Tibial artery (tissue), 4 donors: ENCODE measurements around the gene SLMAP.

ENCODE experiments used
- DNase-seq, 2 donors: peaks; one replicate each; pipeline ENCODE4 v3.0.0-alpha.2; 2019
- H3K27ac ChIP-seq, 2 donors: fragments of 200-600 bp; sonication (generic) in 1 of 2; 1 replicate in 1 of 2; 2 replicates in 1 of 2; pipeline ENCODE4 v1.5.1; 2018 to 2019; ENCODE audit warnings: mild to moderate bottlenecking in 1 of 2
- H3K27me3 ChIP-seq, 2 donors: fragments of 200-600 bp; sonication (generic) in 1 of 2; one replicate each; pipeline versions ENCODE4 v1.5.1 to v1.6.0; 2016 to 2019
- H3K36me3 ChIP-seq, 3 donors: fragments of 200-600 bp; sonication (generic) in 2 of 3; one replicate each; pipeline ENCODE4 v1.5.1; 2016 to 2019; ENCODE audit warnings: mild to moderate bottlenecking in 2 of 3
- H3K4me1 ChIP-seq, 4 donors: fragments of 200-600 bp; sonication (generic) in 2 of 4; 1 replicate in 3 of 4; 2 replicates in 1 of 4; pipeline ENCODE4 v1.5.1; 2016 to 2019
- H3K4me3 ChIP-seq, 2 donors: fragments of 200-600 bp; sonication (generic) in 1 of 2; 1 replicate in 1 of 2; 2 replicates in 1 of 2; pipeline ENCODE4 v1.5.1; 2018 to 2019; ENCODE audit warnings: mild to moderate bottlenecking in 2 of 2
- H3K9me3 ChIP-seq, 3 donors: fragments of 200-600 bp; sonication (generic) in 1 of 3; one replicate each; pipeline ENCODE4 v1.5.1; 2016 to 2019
- intact Hi-C: fragments of 100-400 bp; cut with DNase I; formaldehyde crosslinking; loops from one replicate; pipeline ENCODE4 v1.15.0; 2023; ENCODE audit warnings: low total_unique reads
- TF ChIP-seq, protein P1 (sequence below), 2 experiments: fragments of 200-600 bp in 1 of 2; fragments of 450-650 bp in 1 of 2; IDR thresholded peaks; one replicate each; pipeline ENCODE4 v1.5.1; 2017 to 2019; ENCODE audit warnings: antibody characterized with exemption in 2 of 2, mild to moderate bottlenecking in 1 of 2, moderate library complexity in 1 of 2

Gene SLMAP

DNA sequence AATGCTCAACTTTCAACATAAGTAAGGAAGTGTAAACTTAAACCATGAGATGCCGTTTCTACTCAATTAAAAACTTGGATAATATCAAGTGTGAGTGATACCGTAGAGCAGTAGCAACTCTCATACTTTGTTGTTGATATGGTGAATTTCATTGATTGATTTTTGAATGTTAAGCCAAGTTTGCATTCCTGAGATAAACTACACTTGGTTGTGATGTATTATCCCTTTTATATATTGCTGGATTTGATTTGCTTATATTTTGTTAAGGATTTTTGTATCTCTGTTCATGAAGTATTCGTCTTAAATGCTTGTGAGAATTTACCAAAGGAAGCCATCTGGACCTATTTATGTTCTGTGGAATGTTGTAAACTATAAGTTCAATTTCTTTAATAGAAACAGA lies 21.7 kb downstream of the SLMAP start:
- no peaks in the 10 kb centered on the region for H3K36me3 ChIP-seq
- H3K9me3 ChIP-seq, result no peaks in the 10 kb centered on the region
- intact Hi-C loops, result no loop called here
- H3K27ac ChIP-seq, result no peak overlapping the region
- TF ChIP-seq, protein P1, sequence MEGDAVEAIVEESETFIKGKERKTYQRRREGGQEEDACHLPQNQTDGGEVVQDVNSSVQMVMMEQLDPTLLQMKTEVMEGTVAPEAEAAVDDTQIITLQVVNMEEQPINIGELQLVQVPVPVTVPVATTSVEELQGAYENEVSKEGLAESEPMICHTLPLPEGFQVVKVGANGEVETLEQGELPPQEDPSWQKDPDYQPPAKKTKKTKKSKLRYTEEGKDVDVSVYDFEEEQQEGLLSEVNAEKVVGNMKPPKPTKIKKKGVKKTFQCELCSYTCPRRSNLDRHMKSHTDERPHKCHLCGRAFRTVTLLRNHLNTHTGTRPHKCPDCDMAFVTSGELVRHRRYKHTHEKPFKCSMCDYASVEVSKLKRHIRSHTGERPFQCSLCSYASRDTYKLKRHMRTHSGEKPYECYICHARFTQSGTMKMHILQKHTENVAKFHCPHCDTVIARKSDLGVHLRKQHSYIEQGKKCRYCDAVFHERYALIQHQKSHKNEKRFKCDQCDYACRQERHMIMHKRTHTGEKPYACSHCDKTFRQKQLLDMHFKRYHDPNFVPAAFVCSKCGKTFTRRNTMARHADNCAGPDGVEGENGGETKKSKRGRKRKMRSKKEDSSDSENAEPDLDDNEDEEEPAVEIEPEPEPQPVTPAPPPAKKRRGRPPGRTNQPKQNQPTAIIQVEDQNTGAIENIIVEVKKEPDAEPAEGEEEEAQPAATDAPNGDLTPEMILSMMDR (IDR thresholded peaks at IDR 0.05), result no peak
- H3K27me3 ChIP-seq, result no peaks in the 10 kb centered on the region
- no peak overlapping the region for H3K4me3 ChIP-seq
- H3K4me1 ChIP-seq, result peaks cover 0 to 10% (median 0%) of the 10 kb centered on the region in 4 donors
- DNase-seq, result no peak

DNA sequence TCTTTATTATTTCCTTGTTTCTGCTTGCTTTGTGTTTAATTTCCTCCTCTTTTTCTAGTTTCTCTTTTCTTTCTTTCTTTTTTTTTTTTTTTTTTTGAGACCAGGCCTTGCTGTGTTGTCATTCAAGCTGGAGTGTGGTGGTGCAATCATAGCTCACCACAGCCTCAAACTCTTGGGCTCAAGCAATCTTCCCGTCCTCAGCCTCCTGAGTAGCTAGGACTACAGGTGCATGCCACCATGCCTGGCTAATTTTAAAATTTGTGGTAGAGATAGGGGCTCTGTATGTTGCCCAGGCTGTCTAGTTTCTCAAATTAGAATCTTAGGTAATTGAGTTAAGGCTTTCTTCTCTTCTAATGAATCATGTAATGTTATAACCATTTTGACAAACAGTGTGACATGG lies 22.4 kb downstream of the SLMAP start:
- H3K4me1 ChIP-seq, result peaks cover 0 to 16% (median 0%) of the 10 kb centered on the region in 4 donors
- no peak overlapping the region for H3K27ac ChIP-seq
- no peak overlapping the region for H3K4me3 ChIP-seq
- intact Hi-C loops, result no loop called here
- no peaks in the 10 kb centered on the region for H3K9me3 ChIP-seq
- no peaks in the 10 kb centered on the region for H3K36me3 ChIP-seq
- H3K27me3 ChIP-seq, result no peaks in the 10 kb centered on the region
- no peak for DNase-seq
- TF ChIP-seq, protein P1 (IDR thresholded peaks at IDR 0.05), result no peak

DNA sequence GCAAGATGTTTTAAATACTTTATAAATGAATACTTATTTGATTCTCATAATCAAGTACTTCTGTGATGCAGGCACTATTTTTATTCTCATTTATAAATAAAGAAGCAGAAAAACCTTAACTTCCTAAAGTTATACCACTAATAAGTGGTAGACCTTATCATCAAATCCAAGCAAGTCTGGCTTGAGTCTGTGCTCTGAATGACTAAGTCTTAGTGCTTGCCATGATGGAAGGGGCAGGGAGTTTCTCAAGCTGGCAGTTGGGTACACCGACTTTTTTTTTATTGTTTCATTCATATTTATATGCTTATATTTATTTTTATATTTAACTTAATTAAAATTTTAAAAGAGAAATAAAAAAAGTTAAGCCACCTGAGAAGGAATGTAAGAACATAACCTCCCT lies 23.6 kb downstream of the SLMAP start:
- intact Hi-C loops, result no loop called here
- DNase-seq, result no peak
- H3K27ac ChIP-seq, result no peak overlapping the region
- peaks cover 0 to 21% (median 0%) of the 10 kb centered on the region in 4 donors for H3K4me1 ChIP-seq
- H3K9me3 ChIP-seq, result no peaks in the 10 kb centered on the region
- H3K27me3 ChIP-seq, result no peaks in the 10 kb centered on the region
- no peaks in the 10 kb centered on the region for H3K36me3 ChIP-seq
- H3K4me3 ChIP-seq, result no peak overlapping the region
- TF ChIP-seq, protein P1 (IDR thresholded peaks at IDR 0.05), result no peak

DNA sequence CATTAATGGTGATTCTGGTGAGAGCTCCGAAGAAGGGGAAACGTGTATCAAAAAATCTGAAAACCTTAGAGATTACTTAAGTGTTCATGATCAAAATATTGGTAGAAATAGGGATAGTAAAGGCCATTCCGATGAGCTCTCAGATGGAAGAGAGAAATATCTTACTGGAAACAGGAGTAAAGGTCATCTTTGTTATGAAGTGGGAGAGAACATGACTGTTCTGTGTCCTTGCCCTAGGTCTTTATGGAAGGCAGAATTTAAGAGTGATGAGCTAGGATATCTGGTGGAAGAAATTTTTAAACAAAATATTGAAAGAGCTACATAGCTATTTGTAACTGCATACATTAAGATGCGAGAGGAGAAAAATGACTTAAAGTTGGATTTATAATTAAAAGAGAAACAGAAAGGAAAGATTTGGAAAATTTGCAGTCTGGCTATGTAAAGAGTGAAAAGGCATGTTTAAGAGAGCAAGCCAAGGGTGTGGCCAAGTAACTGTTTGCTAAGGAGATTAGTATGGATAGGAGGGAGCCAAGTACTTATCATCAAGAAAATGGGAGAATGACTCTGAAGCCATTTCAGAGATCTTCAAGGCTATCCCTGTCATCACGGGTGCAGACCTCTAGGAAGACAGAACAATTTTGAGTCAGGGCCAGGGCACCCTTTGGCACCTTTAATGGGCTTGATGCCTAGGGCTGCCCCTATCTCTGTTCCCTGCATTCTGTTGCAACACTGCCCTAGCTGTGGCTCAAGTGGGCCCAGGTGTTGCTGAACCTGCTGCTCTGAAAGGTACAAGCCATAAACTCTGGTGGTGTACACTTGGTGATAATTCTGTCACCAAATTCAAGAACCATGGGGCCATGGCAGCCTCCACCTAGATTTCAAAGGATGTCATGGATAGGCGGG lies 27.3 kb downstream of the SLMAP start:
- Histone ChIP-seq H3K27me3 (no peaks in the 10 kb centered on the region), H3K4me1 (peaks cover 0 to 13% (median 3%) of the 10 kb centered on the region in 4 donors), H3K4me3 (no peak overlapping the region), H3K27ac (no peak overlapping the region), H3K9me3 (no peaks in the 10 kb centered on the region), H3K36me3 (no peaks in the 10 kb centered on the region)
- TF ChIP-seq, protein P1 (IDR thresholded peaks at IDR 0.05), result no peak
- intact Hi-C loops, result no loop called here
- no peak for DNase-seq

DNA sequence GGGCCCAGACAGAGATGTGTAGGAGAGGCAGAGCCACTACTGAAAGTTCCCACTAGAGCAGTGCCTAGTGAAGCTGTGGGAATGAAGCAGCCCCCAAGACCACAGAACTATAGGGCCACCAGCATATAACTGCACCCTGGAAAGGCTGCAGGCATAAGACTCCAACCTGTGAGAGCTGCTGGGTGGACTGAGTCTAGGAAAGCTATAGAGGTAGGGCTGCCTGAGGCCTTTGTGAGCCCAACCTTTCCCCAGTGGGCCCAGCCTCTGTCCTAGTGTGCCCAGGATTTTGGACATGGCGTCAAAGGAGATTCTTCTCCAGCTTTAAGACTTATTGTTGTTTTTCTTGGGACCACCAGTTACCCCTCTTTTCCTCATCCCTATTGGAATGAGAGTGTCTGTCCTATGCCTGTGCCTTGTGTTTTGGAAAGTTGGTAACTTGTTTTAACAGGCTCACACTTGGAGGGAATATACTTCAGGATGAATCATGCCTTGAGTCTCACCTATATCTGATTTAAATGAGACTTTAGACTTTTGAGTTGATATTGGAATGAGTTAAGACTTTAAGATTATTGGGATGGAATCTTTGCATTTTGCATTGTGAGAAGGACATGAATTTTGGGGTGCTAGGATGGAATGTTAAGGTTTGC lies 28.1 kb downstream of the SLMAP start:
- Histone ChIP-seq H3K4me3 (no peak overlapping the region), H3K27me3 (no peaks in the 10 kb centered on the region), H3K36me3 (no peaks in the 10 kb centered on the region), H3K27ac (no peak overlapping the region), H3K4me1 (peaks cover 0 to 11% (median 5%) of the 10 kb centered on the region in 4 donors), H3K9me3 (no peaks in the 10 kb centered on the region)
- TF ChIP-seq, protein P1 (IDR thresholded peaks at IDR 0.05), result no peak
- intact Hi-C loops, result no loop called here
- DNase-seq, result no peak
